ENCODE measurements around the gene SKI.
A peak's percentile ranks its signal among the peaks of the same experiment; 100 is the strongest.

The SKI gene

GRCh38 chr1:2344121-2344681 lies 116.1 kb downstream of the SKI start:
- Histone ChIP-seq H2AK5ac (ENCODE audit: low read depth, low read length) (peak overlapping the region; percentile 64), H3K4me1 (ENCODE audit: control insufficient read depth in 2 of 2, insufficient read depth in 1 of 2, low read depth in 1 of 2, low read length in 2 of 2) (peaks cover 6 to 12% of the 10 kb centered on the region in 2 donors), H2BK5ac (ENCODE audit: low read length) (no peak overlapping the region), H4K8ac (ENCODE audit: low read depth, low read length) (no peak overlapping the region), H3K18ac (ENCODE audit: low read length) (peak overlapping the region; percentile 80), H3K23ac (ENCODE audit: low read depth, low read length, poor library complexity) (peak overlapping the region; percentile 89), H3K14ac (ENCODE audit: low read length) (no peak overlapping the region), H2BK15ac (ENCODE audit: low read length) (peak overlapping the region; percentile 91), H3K4ac (ENCODE audit: low read length) (no peak overlapping the region), H3K4me2 (ENCODE audit: insufficient read depth, low read length, poor library complexity, severe bottlenecking) (no peak overlapping the region), H2BK12ac (ENCODE audit: low read length) (no peak overlapping the region), H2AFZ (ENCODE audit: low read length) (no peak overlapping the region), H3K9ac (ENCODE audit: low read depth, low read length, poor library complexity) (no peak overlapping the region), H3K27ac (replicated peaks; ENCODE audit: low read length) (no peak overlapping the region), H2BK120ac (ENCODE audit: low read depth, low read length) (peak overlapping the region; percentile 9), H4K91ac (ENCODE audit: low read depth, low read length, poor library complexity) (peak overlapping the region; percentile 53), H3K9me3 (replicated peaks in 1 of 2; ENCODE audit: control insufficient read depth in 2 of 2, insufficient read depth in 1 of 2, low read depth in 1 of 2, low read length in 2 of 2) (peaks cover 0 to 2% of the 10 kb centered on the region in 2 donors), H3K27me3 (ENCODE audit: control insufficient read depth in 3 of 3, insufficient read depth in 3 of 3, low read depth in 1 of 3, low read length in 3 of 3) (no peaks in the 10 kb centered on the region), H3K36me3 (replicated peaks in 1 of 2; ENCODE audit: control insufficient read depth in 2 of 2, insufficient read depth in 2 of 2, low read length in 2 of 2) (no peaks in the 10 kb centered on the region), H3K79me1 (ENCODE audit: low read depth, low read length) (peaks cover 2% of the 10 kb centered on the region), H3K4me3 (ENCODE audit: low read length in 2 of 2) (no peak overlapping the region)
- no peak for DNase-seq (ENCODE audit: low spot score)
- WGBS, 2 donors (ENCODE audit: extremely low coverage in 2 of 2, insufficient read length in 2 of 2, insufficient replicate concordance in 1 of 2), result no CpG with 5 or more reads among the region's 24 CpGs

GRCh38 chr1:2344744-2345296 lies 116.7 kb downstream of the SKI start:
- WGBS, 2 donors (ENCODE audit: extremely low coverage in 2 of 2, insufficient read length in 2 of 2, insufficient replicate concordance in 1 of 2), result no CpG with 5 or more reads among the region's 29 CpGs
- peak overlapping the region; percentile 66 for H3K18ac ChIP-seq (ENCODE audit: low read length)
- H3K14ac ChIP-seq (ENCODE audit: low read length), result no peak overlapping the region
- peak overlapping the region; percentile 91 for H2BK15ac ChIP-seq (ENCODE audit: low read length)
- peaks cover 0 to 2% of the 10 kb centered on the region in 2 donors for H3K9me3 ChIP-seq (replicated peaks in 1 of 2; ENCODE audit: control insufficient read depth in 2 of 2, insufficient read depth in 1 of 2, low read depth in 1 of 2, low read length in 2 of 2)
- H3K4me1 ChIP-seq (ENCODE audit: control insufficient read depth in 2 of 2, insufficient read depth in 1 of 2, low read depth in 1 of 2, low read length in 2 of 2), result peaks cover 12 to 16% of the 10 kb centered on the region in 2 donors
- no peak overlapping the region for H3K4ac ChIP-seq (ENCODE audit: low read length)
- no peak overlapping the region for H3K9ac ChIP-seq (ENCODE audit: low read depth, low read length, poor library complexity)
- peaks cover 2% of the 10 kb centered on the region for H3K79me1 ChIP-seq (ENCODE audit: low read depth, low read length)
- H2AK5ac ChIP-seq (ENCODE audit: low read depth, low read length), result peak overlapping the region; percentile 64
- H4K91ac ChIP-seq (ENCODE audit: low read depth, low read length, poor library complexity), result peak overlapping the region; percentile 53
- H4K8ac ChIP-seq (ENCODE audit: low read depth, low read length), result no peak overlapping the region
- no peak overlapping the region for H3K4me2 ChIP-seq (ENCODE audit: insufficient read depth, low read length, poor library complexity, severe bottlenecking)
- no peak overlapping the region for H3K27ac ChIP-seq (replicated peaks; ENCODE audit: low read length)
- DNase-seq (ENCODE audit: low spot score), result no peak
- H2BK120ac ChIP-seq (ENCODE audit: low read depth, low read length), result peak overlapping the region; percentile 75
- no peaks in the 10 kb centered on the region for H3K27me3 ChIP-seq (ENCODE audit: control insufficient read depth in 3 of 3, insufficient read depth in 3 of 3, low read depth in 1 of 3, low read length in 3 of 3)
- no peak overlapping the region for H2BK5ac ChIP-seq (ENCODE audit: low read length)
- H2BK12ac ChIP-seq (ENCODE audit: low read length), result peak overlapping the region; percentile 59
- H3K36me3 ChIP-seq (replicated peaks in 1 of 2; ENCODE audit: control insufficient read depth in 2 of 2, insufficient read depth in 2 of 2, low read length in 2 of 2), result no peaks in the 10 kb centered on the region
- H3K4me3 ChIP-seq (ENCODE audit: low read length in 2 of 2), result peak overlapping the region in 1 of 2 donors; percentile 48
- H2AFZ ChIP-seq (ENCODE audit: low read length), result no peak overlapping the region
- H3K23ac ChIP-seq (ENCODE audit: low read depth, low read length, poor library complexity), result peak overlapping the region; percentile 44

GRCh38 chr1:2345297-2346075 lies 117.4 kb downstream of the SKI start:
- no peak for DNase-seq (ENCODE audit: low spot score)
- no CpG with 5 or more reads among the region's 24 CpGs for WGBS, 2 donors (ENCODE audit: extremely low coverage in 2 of 2, insufficient read length in 2 of 2, insufficient replicate concordance in 1 of 2)

More at GRCh38 chr1:2345297-2346075, 117.4 kb downstream of the SKI start:
- Histone ChIP-seq H3K4me2 (ENCODE audit: insufficient read depth, low read length, poor library complexity, severe bottlenecking) (no peak overlapping the region), H2BK5ac (ENCODE audit: low read length) (no peak overlapping the region), H3K14ac (ENCODE audit: low read length) (no peak overlapping the region), H3K23ac (ENCODE audit: low read depth, low read length, poor library complexity) (peak overlapping the region; percentile 44), H3K27ac (replicated peaks; ENCODE audit: low read length) (no peak overlapping the region), H3K4me3 (ENCODE audit: low read length in 2 of 2) (no peak overlapping the region), H2AK5ac (ENCODE audit: low read depth, low read length) (peak overlapping the region; percentile 64), H2BK12ac (ENCODE audit: low read length) (peak overlapping the region; percentile 59), H3K9ac (ENCODE audit: low read depth, low read length, poor library complexity) (no peak overlapping the region), H2AFZ (ENCODE audit: low read length) (no peak overlapping the region), H2BK15ac (ENCODE audit: low read length) (peak overlapping the region; percentile 91), H3K4me1 (ENCODE audit: control insufficient read depth in 2 of 2, insufficient read depth in 1 of 2, low read depth in 1 of 2, low read length in 2 of 2) (peaks cover 17 to 18% of the 10 kb centered on the region in 2 donors), H3K4ac (ENCODE audit: low read length) (no peak overlapping the region), H3K36me3 (replicated peaks in 1 of 2; ENCODE audit: control insufficient read depth in 2 of 2, insufficient read depth in 2 of 2, low read length in 2 of 2) (no peaks in the 10 kb centered on the region), H3K18ac (ENCODE audit: low read length) (peak overlapping the region; percentile 68), H4K91ac (ENCODE audit: low read depth, low read length, poor library complexity) (no peak overlapping the region), H3K79me1 (ENCODE audit: low read depth, low read length) (peaks cover 2% of the 10 kb centered on the region), H3K27me3 (ENCODE audit: control insufficient read depth in 3 of 3, insufficient read depth in 3 of 3, low read depth in 1 of 3, low read length in 3 of 3) (no peaks in the 10 kb centered on the region), H3K9me3 (replicated peaks in 1 of 2; ENCODE audit: control insufficient read depth in 2 of 2, insufficient read depth in 1 of 2, low read depth in 1 of 2, low read length in 2 of 2) (peaks cover 0 to 2% of the 10 kb centered on the region in 2 donors), H2BK120ac (ENCODE audit: low read depth, low read length) (peak overlapping the region; percentile 75), H4K8ac (ENCODE audit: low read depth, low read length) (no peak overlapping the region)

Data from neuronal stem cell (in vitro differentiated cells).